COLO668 (cell line): ENCODE data around the gene ATP5ME.

Experiments
- DNase-seq: peaks from one replicate; lab custom pipeline; 2025; ENCODE audit not compliant: unreplicated experiment; lab: John Stamatoyannopoulos, UW

Gene ATP5ME

DNA sequence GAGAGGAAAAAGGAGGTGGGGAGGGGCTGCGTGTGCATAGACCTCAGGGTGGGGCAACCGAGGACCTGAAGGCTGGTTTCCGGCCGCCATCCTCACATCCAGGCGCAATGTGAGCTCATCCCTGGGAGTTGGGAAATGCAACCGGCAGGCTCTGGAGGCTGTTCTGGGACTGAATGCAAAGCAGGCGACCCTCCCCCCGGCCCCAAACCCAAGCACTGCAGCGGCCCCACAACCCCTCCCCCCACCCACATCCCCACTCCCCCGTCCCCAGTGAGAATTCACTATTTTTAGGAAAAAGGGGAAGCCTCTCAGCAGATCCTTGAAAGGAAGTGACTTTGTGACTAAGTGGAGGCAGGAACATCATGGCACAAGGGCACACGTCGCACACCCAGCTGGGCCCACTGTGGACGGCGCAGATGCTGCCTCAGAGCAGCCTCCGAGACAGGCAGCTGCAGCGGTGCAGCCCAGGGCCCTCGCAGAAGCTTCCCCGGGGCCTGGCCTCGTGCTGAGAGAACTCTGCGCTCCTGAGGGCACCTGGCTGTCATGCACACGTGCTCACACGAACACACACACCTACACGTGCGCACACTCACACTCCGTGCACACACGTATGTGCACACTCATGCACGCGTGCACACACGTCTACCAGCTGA is 50.0 kb downstream of the ATP5ME start:
- DNase-seq, result no peak

DNA sequence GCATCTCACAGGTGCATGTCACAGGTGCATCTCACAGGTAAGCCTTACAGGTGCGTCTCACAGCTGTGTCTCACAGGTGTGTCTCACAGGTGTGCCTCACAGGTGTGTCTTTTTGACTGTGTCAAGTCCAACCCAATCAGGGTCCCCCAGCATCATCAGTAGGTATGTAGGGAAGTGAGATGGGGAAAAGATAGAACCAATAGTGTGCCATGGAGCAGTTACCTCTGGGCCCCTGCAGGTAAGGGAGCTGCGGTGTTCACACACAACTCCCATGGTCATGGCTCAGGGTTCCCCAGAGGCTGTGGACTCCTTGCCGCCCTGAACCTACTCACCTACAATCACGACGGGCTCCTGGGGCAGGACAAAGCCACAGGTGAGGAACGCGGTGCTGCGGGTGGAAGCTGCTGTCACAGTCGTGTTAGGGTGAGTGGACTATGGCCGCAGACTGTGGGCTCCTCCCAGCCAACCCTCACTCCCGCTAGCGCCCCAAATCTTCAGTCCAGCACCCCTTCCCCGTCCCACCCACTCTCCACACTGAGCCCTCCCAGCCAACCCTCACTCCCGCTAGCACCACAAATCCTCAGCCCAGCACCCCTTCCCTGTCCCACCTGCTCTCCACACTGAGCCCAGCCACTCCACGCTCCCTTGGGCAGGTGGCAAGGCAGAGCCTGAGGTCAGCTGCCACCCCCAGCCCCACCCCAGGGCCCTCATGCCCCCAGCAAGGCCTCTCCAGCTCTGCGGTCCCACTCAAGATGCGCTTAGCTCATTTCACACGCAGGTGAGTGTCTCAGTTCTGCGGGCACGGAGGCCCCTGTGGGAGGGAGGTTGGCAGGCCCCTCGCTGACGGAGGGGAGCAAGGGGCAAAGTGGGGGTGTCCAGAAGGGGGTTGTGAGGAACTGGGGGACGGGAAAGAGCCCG is 50.8 kb downstream of the ATP5ME start:
- DNase-seq, result no peak
